SHP77 treated with DMSO at 0.1 percent for 48 hours (cell line): ENCODE results near the gene KLHL29.
A peak's percentile ranks its signal among the peaks of the same experiment; 100 is the strongest.

ENCODE experiments used
- DNase-seq: peaks from one replicate; lab custom pipeline; 2025; lab: John Stamatoyannopoulos, UW

Gene KLHL29

GRCh38 chr2:23550553-23550952, 165.6 kb downstream of the KLHL29 start:
- DNase-seq = no peak

DNA sequence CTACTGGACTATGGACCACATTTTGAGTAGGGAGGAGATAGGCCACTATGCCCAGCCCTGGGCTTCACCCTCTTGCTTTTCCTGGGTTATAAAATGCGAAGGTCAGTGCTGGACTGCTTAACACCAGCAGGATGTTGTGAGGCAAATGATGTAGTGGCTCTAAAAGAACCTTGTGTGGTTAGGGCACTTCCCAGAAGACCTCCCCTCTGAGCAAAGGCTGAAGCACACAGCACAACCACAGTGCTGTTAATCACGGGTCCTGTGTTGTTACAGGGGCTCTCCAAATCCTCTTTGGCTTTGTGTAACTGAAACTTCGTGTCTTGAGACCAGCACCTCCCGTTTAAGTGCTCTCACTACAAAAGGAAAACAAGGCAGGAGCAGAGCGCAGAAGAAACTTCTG, 166.9 kb downstream of the KLHL29 start:
- no peak for DNase-seq

DNA sequence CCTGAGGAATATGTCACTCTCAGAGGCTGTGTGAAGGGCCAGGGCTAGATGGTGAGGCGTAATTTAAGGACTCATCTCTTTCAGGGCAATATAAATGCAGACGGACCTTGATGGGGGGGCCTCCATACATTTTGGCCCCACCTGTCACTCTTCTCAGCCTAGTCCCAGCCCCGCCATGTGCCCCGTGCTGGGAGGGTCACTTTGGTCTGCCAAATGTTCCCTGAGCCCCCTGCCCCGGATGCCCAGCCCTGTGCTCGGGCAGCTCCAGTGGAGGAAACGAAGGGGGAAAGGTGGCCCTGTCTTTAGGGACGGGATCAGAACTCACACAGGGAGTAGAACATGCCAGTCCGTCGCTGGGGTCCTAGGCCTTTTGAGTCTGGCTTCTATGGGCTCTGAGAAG, 168.6 kb downstream of the KLHL29 start:
- no peak for DNase-seq

DNA sequence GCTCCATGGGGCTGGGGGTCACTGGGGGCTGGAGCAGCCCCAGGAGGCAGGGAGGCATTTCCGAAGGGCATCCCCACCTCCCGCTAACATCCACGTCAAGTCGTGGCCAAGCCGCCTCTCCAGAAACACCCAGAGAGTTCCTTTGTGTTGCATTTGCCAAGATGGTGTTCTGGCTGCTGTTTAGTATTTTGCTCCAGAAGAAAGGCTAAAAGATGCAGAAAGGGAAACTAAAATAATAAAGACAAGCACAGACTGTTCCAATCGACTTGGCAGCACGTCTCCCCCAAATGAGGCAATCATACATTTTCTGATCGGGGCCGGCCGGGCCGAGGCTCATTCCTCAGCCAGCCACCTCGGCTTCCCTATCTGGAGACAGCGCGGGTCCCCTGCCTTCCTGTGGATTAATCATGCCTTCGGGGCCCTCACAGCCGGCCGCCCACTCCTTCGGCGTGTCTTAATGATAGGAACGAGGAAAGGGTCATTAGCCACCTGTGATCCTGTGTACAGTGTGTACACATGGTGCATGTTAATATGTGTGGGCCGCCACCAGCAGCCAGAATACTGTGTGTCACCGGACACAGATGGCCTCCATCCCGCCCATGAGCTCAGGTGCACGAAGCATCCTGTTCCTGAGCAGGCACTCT, 169.2 kb downstream of the KLHL29 start:
- DNase-seq = no peak

DNA sequence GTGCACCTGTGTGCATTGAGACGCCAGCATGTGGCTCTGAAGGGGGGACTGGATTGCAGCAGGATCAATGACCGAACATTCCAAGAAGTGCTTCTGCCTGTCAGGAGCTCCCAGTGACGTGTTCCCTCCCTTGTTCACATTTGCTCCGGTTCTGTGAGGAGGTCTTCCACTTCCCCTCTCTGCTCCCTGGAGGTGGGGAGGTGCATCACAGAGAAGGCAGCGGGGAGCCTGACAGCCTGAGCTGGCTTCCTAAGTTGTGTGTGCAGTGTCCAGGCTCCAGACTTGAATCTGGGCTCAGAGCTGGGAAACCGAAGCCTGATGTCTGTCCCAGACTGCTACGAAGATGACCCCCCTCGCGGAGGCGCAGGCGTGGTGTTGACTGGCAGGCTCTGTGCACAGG, 171.0 kb downstream of the KLHL29 start:
- no peak for DNase-seq

- peak; percentile 36 for DNase-seq
Measured at GRCh38 chr2:23556929-23557328, 171.9 kb downstream of the KLHL29 start.

- no peak for DNase-seq
Measured at GRCh38 chr2:23557455-23557854, 172.5 kb downstream of the KLHL29 start.

DNA sequence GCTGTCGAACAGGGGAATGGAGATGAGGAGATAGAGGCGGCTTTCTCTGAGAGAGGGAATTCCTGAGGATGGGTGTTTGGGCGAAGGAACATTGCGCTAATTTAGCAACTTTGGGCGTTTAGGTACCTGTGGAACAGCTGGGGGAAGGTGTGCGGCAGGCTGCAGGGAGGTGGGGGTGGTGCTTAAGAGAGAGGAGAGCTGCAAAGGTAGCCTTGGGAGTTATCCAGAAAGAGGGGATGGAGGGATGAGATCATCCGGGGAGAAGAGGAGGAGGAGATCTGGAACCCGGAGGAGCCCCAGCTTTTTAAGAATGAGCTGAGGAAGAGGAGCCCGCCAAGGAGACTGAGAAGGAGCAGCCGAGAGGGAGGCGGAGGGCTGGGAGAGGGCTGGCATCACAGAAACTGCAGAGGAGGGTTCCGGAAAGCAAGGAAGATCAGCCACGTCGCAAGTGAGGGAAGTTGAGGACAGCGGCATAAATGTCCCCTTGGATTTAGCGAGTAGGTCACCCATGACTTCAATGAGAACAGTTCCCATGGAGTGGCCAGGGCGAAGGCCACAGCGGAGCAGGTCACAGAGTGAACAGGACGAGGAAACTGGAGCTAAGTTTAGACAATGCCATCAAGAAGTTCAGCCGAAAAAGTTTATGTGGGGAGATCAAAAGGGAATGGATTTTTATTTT, 174.7 kb downstream of the KLHL29 start:
- no peak for DNase-seq

DNA sequence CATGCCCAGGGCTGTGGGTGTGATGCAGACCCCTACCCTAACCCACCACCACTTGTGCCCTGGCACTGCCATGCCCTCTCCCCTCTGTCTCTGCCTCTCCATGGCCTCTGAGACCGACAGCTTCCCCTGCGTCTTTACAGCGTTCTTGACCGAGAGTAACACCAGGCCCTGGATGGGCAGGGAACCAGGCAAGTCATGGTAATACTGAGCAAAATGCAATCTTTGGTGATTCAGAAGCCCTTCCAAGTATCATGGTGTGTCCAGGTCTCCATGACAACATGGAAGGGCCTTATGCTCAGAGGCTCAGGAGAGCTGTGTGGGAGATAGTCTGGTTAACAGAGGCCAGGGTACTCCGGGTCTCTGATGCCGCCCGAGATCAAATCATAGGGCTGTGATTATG, 176.1 kb downstream of the KLHL29 start:
- no peak for DNase-seq

DNA sequence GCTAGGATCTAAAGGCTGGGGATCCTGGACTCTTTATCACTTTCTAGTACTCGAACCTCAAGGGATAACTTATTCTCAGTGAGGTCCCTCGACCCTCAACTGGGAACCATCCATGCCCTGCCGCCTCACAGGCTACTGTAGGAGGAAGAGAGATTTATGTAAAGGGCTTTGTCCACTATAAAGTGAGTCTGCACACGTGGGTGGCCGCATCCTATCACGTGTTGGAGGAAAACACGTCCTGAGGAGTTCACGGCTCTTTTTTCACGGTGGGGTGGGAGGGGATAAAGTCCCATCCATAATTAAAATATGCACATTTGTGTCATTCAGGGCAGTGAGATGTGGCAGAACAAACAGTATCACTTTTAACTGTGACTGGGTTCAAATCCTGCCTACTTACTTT, 176.6 kb downstream of the KLHL29 start:
- DNase-seq = no peak

DNA sequence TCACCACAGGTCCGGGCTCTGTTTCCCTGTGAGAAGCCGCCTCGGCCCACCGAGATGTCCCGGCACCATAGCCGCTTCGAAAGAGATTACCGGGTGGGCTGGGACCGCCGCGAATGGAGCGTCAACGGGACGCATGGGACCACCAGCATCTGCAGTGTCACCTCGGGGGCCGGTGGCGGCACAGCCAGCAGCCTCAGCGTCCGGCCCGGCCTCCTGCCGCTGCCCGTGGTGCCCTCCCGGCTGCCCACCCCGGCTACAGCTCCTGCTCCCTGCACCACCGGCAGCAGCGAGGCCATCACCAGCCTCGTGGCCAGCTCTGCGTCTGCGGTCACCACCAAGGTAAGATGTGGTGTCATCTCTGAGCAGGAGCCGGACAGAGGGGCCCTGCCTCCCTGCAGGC, 177.2 kb downstream of the KLHL29 start:
- DNase-seq = no peak

DNA sequence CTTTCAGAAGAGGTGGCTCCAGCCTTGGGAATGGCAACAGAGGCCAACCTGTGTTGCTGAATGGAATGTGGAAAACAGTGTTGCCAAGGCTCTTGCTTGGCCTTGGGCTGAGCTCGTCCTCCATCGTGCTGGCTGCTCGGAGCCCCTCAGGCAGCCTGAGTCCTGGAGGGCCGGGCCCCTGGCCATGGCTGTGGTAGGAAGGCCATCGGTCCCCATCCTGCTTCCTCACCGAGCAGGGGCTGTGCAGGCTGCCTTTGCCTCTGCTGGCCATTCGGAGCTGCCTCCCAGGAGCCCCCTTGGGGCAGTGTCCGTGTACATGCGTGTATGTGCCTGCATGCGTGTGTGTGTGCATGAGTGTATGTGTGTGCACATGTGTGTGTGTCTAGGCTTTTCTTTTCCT, 178.2 kb downstream of the KLHL29 start:
- DNase-seq = no peak

DNA sequence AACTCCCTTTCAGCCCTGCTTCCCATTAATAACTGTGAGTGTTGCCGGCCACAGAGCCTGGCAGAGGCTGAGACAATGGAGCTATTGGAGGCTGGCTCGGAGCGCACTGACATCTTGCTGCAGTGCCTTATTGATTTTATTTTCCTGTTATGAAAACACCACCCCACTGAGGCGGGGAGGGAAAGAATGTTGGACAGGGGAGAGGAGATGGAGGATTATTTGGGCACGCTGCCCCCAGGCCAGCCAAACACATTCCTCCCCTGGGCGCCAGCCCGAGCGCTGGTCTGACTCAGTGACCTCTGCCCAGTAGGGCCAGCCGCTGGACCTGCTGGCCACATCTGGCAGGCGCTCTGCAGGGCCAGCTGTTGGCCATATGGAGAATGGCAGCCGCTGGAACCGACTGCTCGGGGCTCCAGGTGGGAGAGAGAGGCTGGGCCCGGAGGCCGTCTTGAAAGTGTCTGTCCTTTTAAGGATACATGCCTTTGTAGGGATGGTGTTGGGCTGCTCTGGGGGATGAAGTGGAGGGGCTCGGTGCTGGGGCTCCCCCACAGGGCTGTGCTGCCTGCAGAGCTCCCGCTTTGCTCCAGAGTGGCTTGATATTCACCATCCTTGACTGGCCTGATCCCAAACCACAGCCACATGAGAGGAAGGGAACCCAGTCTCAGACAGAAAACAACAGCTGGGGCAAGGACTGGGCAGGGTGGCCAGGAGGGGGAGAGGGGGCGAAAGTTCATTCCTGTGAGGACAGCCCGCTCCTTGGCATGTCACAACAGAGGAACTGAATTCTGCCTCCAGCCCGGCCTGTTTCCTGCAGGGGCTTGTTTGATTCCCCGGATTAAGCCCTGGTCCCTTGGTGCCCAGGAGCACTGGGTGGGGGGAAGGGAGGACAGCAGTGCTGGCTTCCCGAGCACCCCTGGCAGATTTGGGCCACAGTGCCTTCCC, 179.0 kb downstream of the KLHL29 start:
- no peak for DNase-seq

- DNase-seq = no peak
Measured at GRCh38 chr2:23564615-23564960, 179.6 kb downstream of the KLHL29 start.

- DNase-seq = no peak
Measured at GRCh38 chr2:23565374-23565773, 180.4 kb downstream of the KLHL29 start.

- no peak for DNase-seq
Measured at GRCh38 chr2:23565814-23566213, 180.8 kb downstream of the KLHL29 start.

- DNase-seq = no peak
Measured at GRCh38 chr2:23566241-23567142, 181.5 kb downstream of the KLHL29 start.

DNA sequence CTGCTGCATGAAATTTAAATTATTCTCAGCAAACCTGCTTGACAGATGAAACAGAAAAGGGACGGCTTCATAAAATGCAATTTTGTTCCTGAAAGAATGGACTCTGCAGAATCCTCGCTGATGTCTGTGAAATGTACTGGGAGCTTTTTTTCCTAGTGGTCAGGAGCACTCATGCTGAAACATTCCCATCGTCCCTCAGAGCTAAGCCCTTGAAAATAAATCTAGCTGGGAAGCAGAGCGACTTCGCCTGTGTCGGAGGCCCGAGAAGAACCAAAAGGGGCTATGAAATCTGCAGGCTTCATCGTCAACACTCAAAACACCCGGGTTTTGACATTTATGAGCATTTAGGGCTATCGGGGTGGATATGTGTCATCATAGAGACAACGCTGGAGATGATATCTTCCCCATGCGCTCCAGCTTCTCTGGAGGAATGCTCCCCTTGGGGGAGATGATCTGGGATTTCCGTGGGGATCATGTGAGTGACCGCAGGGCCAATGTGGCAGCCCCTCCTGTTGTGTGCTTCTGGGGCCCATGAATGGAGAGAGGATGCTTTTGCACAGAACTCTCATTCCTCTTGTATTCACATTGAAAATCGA, 182.3 kb downstream of the KLHL29 start:
- no peak for DNase-seq

GRCh38 chr2:23568211-23568610, 183.2 kb downstream of the KLHL29 start:
- DNase-seq = no peak

DNA sequence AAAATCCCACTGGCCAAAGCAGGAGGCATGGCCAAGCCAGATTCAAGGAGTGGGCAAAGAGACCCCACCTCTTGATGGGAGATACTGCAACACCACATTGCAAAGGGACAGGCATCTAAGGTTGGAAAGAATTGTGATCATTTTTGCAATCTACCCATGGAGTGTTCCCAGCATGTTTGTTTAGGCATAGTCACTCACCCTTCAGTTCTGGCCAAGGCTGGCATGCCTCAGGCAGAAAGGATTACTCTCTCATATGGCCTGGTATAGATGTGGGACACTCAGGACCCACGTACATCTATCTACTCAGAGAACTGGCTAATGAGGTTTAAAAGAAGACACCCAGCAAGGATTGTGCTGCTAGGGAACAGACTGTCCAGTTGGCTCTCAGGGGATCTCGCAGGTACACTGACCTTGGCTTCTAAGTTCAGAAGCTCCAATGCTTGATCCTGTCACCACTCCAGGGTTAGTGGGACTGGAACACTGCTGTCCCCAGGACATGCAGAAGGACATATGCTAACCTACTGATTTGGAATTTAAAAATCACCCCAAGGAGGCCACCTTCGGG, 183.7 kb downstream of the KLHL29 start:
- no peak for DNase-seq

GRCh38 chr2:23569761-23570365, 184.9 kb downstream of the KLHL29 start:
- no peak for DNase-seq
